MG63 (cell line): ENCODE results near the gene CFAP299. TPM values are rescaled to one million over a fixed set of nuclear protein-coding genes. Genes with fewer than 3 reads are reported as not detected.
"Not testable (repeated sequence)": the region's sequence is repeated elsewhere in the genome, so short reads cannot be mapped to it uniquely, and the experiment has no call there.

Experiments used
- DNase-seq: peaks from one replicate; pipeline ENCODE4 v3.0.0-alpha.2; 2020
- H3K27me3 ChIP-seq: fragments of 250-450 bp; sonication (Bioruptor Pico); 2 replicates; pipeline ENCODE4 v1.5.1; 2020; ENCODE audit warnings: mild to moderate bottlenecking, moderate library complexity
- H3K36me3 ChIP-seq: fragments of 250-450 bp; sonication (Bioruptor Pico); 2 replicates; pipeline ENCODE4 v1.5.1; 2020; ENCODE audit warnings: mild to moderate bottlenecking, moderate library complexity
- H3K4me3 ChIP-seq: fragments of 250-450 bp; sonication (Bioruptor Pico); 2 replicates; pipeline ENCODE4 v1.5.1; 2020; ENCODE audit warnings: mild to moderate bottlenecking, moderate library complexity
- H3K9me3 ChIP-seq: fragments of 250-450 bp; sonication (Bioruptor Pico); 2 replicates; pipeline ENCODE4 v1.5.1; 2020; ENCODE audit warnings: mild to moderate bottlenecking, moderate library complexity
- total RNA-seq: library from RNA; depleted of rRNA; stranded (reverse); fragments of >200 nt; shearing (Covaris generic); gene quantifications from 2 replicates; pipeline ENCODE4 v1.2.3, GENCODE V29; 2014; ENCODE audit warnings: low replicate concordance

CFAP299 gene
- total RNA-seq, 1 experiment from 2014 or later = 0.76 TPM

DNA sequence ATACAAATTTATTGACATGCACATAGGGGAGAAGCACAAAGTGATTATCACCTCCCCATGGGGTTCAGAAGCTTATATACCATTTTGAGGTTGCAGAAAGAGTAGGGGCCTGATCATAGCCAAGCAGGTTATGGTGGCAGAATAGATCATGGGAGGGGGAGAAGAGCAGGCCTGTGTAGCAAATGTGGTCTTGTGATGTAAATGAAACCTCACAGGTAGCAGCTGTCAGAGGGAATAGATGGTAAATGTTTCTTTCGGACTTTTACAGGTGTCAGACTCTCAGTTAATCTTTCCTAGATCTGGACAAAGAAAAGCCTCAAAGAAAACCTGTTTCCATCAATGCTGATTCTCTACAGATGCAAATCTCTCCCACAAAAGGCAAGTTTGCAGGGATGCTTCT, 84.4 kb downstream of the CFAP299 start:
- Histone ChIP-seq H3K27me3 (no peaks in the 10 kb centered on the region), H3K36me3 (no peaks in the 10 kb centered on the region), H3K9me3 (no peaks in the 10 kb centered on the region), H3K4me3 (no peak overlapping the region)
- DNase-seq = no peak

DNA sequence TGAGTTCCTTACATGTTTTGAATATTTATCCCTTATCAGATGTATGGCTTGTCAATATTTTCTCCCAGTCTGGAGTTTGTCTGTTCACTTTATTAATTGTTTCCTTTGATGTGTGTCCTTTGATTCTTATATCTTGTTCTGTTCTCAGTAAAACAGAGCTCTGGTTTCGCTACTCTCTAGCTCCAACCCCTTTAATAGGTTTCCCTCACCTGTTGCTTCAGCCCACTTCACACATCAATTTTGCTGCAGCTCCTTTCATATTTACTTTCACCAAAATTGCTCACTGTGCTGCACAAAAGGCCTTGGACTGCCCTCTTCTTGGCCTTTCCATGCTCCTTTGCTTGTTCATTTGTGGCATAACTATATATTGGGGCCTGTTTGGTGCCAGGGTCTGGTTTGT, 85.1 kb downstream of the CFAP299 start:
- Histone ChIP-seq H3K36me3 (no peaks in the 10 kb centered on the region), H3K9me3 (no peaks in the 10 kb centered on the region), H3K27me3 (no peaks in the 10 kb centered on the region), H3K4me3 (no peak overlapping the region)
- no peak for DNase-seq

DNA sequence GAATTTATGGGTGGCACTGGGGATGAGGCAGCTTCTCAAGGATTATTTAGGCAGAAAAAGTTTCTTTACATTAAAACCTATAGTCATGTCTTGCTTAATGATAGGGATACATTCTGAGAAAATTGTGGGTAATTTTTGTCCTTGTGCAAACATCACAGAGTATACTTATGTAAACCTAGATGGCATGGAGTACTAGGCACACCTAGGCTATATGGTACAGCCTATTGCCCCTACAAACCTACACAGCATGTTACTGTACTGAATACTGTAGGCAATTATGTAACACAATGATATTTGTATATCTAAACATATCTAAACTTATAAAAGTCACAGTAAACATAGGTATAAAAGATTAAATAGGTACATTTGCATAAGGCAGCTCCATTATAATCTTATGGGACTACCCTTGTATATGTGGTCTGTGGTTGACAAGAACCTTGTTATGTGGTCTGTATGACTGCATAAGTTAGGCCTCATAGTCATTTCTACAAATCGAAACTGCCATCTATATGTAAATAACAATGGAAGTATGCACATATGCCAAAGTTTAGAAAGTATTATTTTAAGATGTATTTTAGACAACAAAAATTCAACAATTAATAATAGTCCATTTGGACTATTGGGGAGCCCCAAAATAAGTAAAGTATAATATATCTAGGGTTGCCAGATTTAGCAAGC, 87.3 kb downstream of the CFAP299 start:
- no peak for DNase-seq
- no peaks in the 10 kb centered on the region for H3K36me3 ChIP-seq
- no peak overlapping the region for H3K4me3 ChIP-seq
- H3K9me3 ChIP-seq = no peaks in the 10 kb centered on the region
- no peaks in the 10 kb centered on the region for H3K27me3 ChIP-seq

DNA sequence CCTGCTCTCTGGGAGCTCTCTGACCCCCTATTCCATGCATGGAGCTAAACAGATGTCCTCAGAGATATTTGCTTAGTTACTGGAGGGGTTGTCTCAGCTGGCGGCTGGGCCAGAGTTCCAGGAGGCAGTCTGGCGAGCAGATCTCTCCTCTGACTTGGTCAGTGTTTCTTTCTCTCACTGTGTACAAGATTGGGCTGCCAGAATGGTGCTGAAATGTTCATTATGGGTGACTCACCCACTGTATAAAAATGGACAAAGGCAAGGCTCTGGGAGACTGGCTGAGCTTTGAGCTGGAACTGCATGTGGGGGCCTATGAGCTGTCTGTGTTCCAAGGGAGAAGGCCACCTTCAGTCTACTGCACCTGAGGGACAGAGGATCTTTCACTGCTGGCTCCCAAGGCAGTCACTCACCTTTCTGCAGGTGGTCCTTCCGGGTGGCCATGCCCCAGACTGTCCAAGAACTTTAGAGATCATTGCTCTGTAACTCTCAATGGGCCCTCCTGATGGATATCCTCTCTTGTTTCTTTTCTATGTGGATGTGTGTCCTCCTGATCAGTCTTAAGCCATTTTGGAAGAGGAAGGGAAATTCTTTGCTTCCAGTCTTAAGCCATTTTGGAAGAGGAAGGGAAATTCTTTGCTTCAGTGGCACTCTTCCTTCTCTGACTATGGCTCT, 88.2 kb downstream of the CFAP299 start:
- H3K9me3 ChIP-seq = no peaks in the 10 kb centered on the region
- H3K27me3 ChIP-seq = no peaks in the 10 kb centered on the region
- DNase-seq = peak; percentile 46
- no peaks in the 10 kb centered on the region for H3K36me3 ChIP-seq
- no peak overlapping the region for H3K4me3 ChIP-seq

DNA sequence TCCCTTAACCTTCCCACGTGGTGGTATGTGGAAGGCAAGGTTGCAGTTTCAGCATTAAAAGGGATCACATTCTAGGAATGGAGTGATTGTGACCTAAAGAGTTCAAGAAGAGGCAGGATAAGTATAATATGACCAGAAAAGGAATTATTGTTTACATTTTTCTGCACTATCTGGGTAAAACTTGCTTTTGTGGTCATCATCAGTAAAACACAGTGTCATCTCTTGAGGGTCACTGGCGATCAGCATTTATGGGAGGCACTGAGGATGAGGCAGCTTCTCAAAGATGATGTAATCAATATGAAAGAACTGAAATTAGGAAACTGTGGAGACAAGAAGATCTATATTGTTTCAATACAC, 88.7 kb downstream of the CFAP299 start:
- Histone ChIP-seq H3K9me3 (no peaks in the 10 kb centered on the region), H3K4me3 (no peak overlapping the region), H3K36me3 (no peaks in the 10 kb centered on the region), H3K27me3 (no peaks in the 10 kb centered on the region)
- no peak for DNase-seq

DNA sequence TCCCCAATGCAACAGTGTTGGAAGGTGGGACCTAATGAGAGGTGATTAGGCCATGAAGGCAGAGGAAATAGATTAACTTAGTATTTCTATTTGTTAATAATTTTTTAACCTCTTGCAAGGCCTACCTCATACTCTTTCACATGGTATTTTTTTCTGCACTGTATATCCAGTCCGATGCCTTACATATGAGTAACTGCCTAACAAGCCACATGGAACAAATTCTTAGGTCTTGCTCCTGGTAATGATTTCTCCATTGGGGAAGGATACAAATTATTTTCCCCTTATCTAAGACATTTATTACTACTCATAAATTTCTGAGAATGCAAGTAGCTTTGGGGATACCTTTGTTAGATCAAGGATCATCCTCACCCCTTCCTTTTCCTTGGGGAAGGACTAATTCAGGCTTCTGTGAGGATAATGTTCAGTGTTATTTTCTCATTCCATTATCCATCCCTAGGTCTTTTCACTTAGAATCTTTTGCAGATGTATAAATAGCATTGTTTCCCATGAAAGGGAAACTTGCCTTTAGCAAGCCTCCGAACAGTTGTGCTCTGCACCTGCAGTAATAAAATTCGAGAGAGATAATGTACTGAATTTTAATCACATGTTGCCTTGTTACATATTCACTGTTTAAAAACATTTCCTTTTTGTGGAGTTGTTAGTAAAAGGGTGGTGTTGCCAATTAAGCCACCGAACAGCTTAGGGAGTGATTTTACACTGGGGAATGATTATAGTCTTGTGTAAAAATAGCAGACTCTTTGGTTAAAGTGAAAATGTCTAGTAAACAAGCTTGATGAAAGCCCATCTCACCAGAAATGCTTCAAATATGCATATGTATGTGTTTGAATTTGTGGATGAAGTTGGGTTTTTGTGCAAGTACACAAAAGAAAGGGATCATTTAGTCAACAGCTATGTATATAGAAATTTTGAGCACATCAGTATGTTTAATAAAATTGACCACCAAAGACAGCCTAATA, 89.9 kb downstream of the CFAP299 start:
- Histone ChIP-seq H3K9me3 (no peaks in the 10 kb centered on the region), H3K27me3 (no peaks in the 10 kb centered on the region), H3K36me3 (no peaks in the 10 kb centered on the region), H3K4me3 (no peak overlapping the region)
- no peak for DNase-seq

DNA sequence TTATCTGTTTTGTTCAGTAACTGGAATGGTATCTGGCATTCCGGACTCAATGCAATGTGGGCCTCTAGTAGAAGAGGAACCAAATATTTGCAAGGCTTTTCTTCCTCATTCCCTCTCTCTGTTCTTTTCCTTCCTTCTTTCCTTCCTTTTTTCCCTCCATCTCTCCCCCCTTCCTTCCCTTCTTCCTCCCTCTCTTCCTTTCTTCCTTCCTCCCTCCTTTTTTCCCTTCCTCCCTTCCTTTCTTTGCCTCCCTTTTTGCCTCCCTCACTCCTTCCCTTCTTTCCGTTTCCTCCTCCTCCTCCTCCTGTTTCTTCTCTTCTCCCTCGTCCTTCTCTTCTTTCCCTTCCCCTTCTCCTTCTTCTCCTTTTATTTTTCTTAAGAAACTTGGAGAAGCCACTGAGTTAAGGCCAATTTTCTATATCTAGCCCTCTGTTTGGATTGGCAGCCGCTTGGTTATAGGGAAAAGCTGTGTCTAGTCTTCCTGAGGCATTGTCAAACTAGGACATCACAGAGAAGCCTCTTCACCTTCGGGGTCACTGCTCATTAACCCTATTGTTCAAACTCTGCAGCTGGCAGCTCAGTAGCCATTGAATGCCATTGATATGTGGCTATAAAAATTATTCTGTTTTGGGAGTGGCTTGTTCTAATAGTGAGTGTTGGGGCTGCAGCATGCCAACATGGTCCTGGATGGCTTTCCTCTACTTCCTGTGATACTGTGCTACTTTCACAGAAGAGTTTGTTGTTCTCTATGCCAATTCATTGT, 95.9 kb downstream of the CFAP299 start:
- Histone ChIP-seq H3K27me3 (no peaks in the 10 kb centered on the region), H3K4me3 (no peak overlapping the region), H3K36me3 (no peaks in the 10 kb centered on the region), H3K9me3 (no peaks in the 10 kb centered on the region)
- DNase-seq = no peak

DNA sequence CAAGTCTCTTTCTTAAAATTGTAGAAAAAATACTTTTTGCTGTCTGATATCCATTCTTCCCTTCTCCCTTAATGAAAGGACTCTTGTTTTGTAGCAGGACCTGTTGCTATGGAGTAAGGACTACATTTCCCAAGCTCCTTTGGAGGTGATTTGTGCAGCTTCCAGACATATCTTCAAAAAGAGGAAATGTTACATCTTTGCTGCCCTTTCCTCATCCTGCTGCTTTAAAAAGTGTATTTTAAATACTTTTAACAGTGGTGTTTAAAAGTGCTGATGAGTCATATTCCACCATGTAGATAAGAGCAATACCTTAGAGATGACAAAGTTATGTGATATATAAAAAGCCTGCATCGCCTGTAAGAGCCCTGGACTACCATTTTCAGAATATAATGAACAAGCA, 98.7 kb downstream of the CFAP299 start:
- no peaks in the 10 kb centered on the region for H3K9me3 ChIP-seq
- H3K36me3 ChIP-seq = no peaks in the 10 kb centered on the region
- no peak overlapping the region for H3K4me3 ChIP-seq
- H3K27me3 ChIP-seq = no peaks in the 10 kb centered on the region
- no peak for DNase-seq

DNA sequence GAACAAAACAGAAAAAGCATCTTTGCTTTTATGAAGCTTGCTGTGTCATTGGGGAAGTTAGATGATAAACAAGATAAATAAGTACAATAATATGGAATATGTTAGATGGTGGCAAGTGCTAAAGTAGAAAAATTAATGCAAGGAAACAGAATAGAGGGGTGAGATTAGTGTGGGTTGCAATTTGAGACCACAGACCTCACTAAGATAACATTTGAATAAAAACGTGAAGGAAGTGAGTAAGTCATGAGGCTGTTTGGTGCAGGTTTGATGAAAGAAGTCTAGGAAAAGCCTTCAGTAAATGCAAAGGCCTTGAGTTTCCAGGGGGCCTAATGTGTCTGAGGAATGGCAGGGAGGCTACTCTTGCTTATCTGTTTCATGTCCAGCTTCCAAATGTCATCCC, 102.5 kb downstream of the CFAP299 start:
- DNase-seq = no peak
- H3K27me3 ChIP-seq = no peaks in the 10 kb centered on the region
- H3K4me3 ChIP-seq = no peak overlapping the region
- H3K9me3 ChIP-seq = no peaks in the 10 kb centered on the region
- H3K36me3 ChIP-seq = no peaks in the 10 kb centered on the region

DNA sequence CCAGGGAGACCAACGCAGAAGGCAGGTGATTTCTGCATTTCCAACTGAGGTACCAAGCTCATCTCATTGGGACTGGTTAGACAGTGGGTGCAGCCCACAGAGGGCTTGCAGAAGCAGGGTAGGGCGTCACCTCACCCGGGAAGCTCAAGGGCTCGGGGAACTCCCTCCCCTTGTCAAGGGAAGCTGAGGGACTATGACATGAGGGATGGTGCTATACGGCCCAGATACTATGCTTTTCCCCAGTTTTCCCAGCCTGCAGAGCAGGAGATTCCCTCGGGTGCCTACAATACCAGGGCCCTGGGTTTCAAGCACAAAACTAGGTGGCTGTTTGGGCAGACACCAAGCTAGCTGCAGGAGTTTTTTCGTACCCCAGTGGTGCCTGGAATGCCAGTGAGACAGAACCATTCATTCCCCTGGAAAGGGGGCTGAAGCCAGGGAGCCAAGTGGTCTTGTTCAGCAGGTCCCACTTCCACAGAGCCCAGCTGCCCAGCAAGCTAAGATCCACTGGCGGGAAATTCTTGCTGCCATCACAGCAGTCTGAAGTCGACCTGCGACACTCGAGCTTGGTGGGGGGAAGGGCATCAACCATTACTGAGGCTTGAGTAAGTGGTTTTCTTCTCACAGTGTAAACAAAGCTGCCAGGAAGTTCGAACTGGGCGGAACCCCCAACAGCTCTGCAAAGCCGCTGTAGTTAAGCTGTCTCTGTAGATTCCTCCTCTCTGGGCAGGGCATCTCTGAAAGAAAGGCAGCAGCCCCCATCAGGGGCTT, 103.9 kb downstream of the CFAP299 start:
- DNase-seq, H3K27me3 ChIP-seq, H3K9me3 ChIP-seq, H3K4me3 ChIP-seq, H3K36me3 ChIP-seq: not testable (repeated sequence)

DNA sequence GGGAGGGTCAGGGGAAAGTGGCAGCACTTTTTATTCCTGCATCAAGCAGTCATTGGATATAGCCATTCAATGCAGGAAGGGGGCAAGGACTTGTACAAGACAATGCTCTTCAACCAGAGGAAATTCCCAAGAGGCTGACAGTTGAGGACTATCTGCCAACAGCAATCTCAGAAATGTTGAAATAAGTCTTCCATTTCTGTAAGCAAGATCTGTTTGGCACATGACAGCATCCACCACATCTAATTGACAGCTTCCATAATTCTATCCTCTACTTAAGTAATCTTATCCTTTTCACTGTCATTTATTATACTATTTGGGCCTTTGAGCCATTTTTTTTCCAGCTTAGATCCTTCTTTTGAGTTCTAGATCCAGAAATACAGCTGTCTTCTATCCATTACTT, 110.7 kb downstream of the CFAP299 start:
- Histone ChIP-seq H3K27me3 (no peaks in the 10 kb centered on the region), H3K4me3 (no peak overlapping the region)
- DNase-seq = no peak

DNA sequence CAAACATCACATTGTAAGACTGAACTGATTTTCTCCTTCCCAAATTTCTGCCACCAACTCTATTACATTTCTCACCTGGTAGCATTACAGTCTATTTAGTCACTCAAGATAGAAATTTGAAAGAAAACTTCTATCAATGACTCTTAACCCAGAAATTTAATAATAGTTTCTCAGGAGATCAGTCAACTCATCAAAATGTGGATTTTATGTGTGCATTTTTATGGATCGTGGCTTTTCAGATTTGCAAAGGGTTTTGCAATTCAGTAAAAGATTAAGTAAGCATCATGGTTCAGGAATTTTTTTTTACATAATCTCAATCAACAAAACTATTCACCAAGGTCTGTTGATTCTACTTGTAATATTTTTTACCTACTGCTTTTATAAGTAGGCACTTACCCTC, 111.1 kb downstream of the CFAP299 start:
- H3K4me3 ChIP-seq = no peak overlapping the region
- H3K27me3 ChIP-seq = no peaks in the 10 kb centered on the region
- no peaks in the 10 kb centered on the region for H3K36me3 ChIP-seq
- H3K9me3 ChIP-seq = no peaks in the 10 kb centered on the region
- no peak for DNase-seq

More for the DNA sequence above, 110.7 kb downstream of the CFAP299 start:
- no peaks in the 10 kb centered on the region for H3K36me3 ChIP-seq
- no peaks in the 10 kb centered on the region for H3K9me3 ChIP-seq

DNA sequence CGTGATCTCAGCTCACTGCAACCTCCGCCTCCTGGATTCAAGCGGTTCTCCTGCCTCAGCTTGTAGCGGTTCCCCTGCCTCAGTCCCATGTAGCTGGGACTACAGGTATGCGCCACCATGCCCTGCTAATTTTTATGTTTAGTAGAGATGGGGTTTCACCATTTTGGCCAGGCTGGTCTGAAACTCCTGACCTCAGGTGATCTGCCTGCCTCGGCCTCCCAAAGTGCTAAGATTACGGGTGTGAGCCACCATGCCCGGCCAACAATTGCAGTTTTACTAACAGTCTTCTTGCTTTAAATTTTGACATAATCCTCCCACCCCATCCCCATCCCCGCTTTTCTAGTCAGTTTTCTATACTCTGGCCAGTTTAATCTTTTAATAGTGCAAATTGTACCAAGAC, 112.0 kb downstream of the CFAP299 start:
- no peak for DNase-seq
- Histone ChIP-seq H3K36me3 (no peaks in the 10 kb centered on the region), H3K4me3 (no peak overlapping the region), H3K9me3 (no peaks in the 10 kb centered on the region), H3K27me3 (no peaks in the 10 kb centered on the region)

DNA sequence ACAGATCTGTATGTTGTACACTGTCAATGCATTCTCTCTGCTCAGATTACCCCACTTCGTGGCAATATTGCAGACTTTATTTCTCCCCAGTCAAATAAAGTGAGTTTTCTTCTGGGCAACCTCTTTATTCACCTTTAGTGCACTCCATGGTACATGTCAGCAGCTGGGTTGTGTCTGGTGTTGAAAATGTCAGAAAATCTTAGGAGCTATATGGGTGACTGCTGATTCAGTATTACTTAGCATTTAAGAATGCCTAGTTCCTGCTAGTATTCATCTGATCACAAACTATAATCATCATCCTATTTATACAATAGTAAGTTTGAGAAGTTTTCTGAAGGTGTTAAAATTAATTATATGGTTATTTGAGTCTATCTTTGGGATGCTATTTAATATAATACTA, 112.5 kb downstream of the CFAP299 start:
- H3K36me3 ChIP-seq = no peaks in the 10 kb centered on the region
- H3K4me3 ChIP-seq = no peak overlapping the region
- no peak for DNase-seq
- no peaks in the 10 kb centered on the region for H3K9me3 ChIP-seq
- H3K27me3 ChIP-seq = no peaks in the 10 kb centered on the region

DNA sequence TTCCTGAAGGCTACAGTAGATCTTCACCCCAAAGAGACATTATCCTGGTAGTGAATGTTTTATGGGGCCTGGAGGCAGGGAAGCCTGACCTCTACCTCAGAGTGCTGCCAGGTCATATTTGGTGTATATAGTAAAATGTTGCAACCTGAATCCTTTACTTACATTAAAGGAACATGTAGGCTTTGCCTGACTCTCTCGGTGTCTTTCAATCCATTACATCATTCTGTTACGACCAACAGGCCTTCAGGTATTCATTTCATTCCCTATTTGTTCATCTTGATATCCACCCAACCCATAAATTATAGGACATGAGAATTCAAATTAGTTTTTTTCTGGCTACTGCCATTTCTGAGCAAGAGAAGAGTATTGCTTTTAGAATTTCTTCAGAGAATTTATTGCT, 116.5 kb downstream of the CFAP299 start:
- Histone ChIP-seq H3K4me3 (no peak overlapping the region), H3K36me3 (no peaks in the 10 kb centered on the region), H3K27me3 (no peaks in the 10 kb centered on the region), H3K9me3 (no peaks in the 10 kb centered on the region)
- DNase-seq = no peak

DNA sequence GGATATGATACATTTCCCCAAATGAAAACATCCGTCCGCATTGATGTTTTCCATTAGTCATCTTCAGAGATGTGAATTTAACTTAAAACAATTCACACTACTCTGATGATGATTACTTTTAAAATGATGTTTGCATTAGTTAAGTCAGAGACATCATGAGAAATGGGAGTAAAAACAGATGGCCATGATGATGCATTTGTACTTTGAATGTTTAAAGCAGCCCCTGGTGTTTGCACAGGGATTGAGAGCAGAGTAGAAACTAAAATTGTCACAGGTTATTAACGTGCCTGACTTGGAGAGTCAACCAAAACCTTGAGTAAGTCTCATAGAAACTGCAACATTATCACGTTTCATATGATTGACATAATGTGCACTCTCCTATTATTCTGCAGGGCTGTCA, 117.2 kb downstream of the CFAP299 start:
- no peaks in the 10 kb centered on the region for H3K9me3 ChIP-seq
- no peaks in the 10 kb centered on the region for H3K27me3 ChIP-seq
- DNase-seq = no peak
- no peaks in the 10 kb centered on the region for H3K36me3 ChIP-seq
- H3K4me3 ChIP-seq = no peak overlapping the region
